Stimulated activated CD4-positive, alpha-beta T cell treated with anti-CD3 and anti-CD28 coated beads, Interleukin-12 subunit alpha, Interleukin-12 subunit beta, amount 100 ng/mL, for 24 hours (primary cell): ENCODE results near the gene PTPRD.

ENCODE experiments used
- DNase-seq, 2 experiments: peaks; one replicate each; pipeline ENCODE4 v3.0.0-alpha.2; 2020; ENCODE audit warnings: low read depth in 2 of 2

The PTPRD gene

GRCh38 chr9:10612641-10613398 lies at the start of gene PTPRD:
Gene PTPRD (minus strand): TSS chr9:10613002.
- DNase-seq, result no peak

GRCh38 chr9:10661994-10662393 lies 49.2 kb upstream of the PTPRD start:
- no peak for DNase-seq

GRCh38 chr9:10661376-10661775 lies 48.6 kb upstream of the PTPRD start:
- DNase-seq, result no peak

- DNase-seq, result no peak
Observed at GRCh38 chr9:10651012-10651411, 38.2 kb upstream of the PTPRD start.

- DNase-seq, result no peak
Observed at GRCh38 chr9:10649076-10649475, 36.3 kb upstream of the PTPRD start.

- DNase-seq, result no peak
Observed at GRCh38 chr9:10633785-10634184, 21.0 kb upstream of the PTPRD start.

- DNase-seq, result no peak
Observed at GRCh38 chr9:10614196-10614800, 1.5 kb upstream of the PTPRD start.

GRCh38 chr9:10613419-10613818 lies 617 bp upstream of the PTPRD start:
- DNase-seq, result no peak

GRCh38 chr9:10605388-10605787 lies 7.4 kb downstream of the PTPRD start:
- no peak for DNase-seq

GRCh38 chr9:10604927-10605326 lies 7.9 kb downstream of the PTPRD start:
- no peak for DNase-seq

- no peak for DNase-seq
Observed at GRCh38 chr9:10597801-10598200, 15.0 kb downstream of the PTPRD start.

GRCh38 chr9:10594482-10594881 lies 18.3 kb downstream of the PTPRD start:
- DNase-seq, result no peak

GRCh38 chr9:10586407-10586806 lies 26.4 kb downstream of the PTPRD start:
- DNase-seq, result no peak

- no peak for DNase-seq
Observed at GRCh38 chr9:10571699-10572098, 41.1 kb downstream of the PTPRD start.

- DNase-seq, result no peak
Observed at GRCh38 chr9:10566848-10567247, 46.0 kb downstream of the PTPRD start.

- DNase-seq, result no peak
Observed at GRCh38 chr9:10562581-10563343, 50.0 kb downstream of the PTPRD start.

- no peak for DNase-seq
Observed at GRCh38 chr9:10548348-10548747, 64.5 kb downstream of the PTPRD start.

- DNase-seq, result no peak
Observed at GRCh38 chr9:10538073-10538472, 74.7 kb downstream of the PTPRD start.

- no peak for DNase-seq
Observed at GRCh38 chr9:10534850-10535249, 78.0 kb downstream of the PTPRD start.

- no peak for DNase-seq
Observed at GRCh38 chr9:10525972-10526371, 86.8 kb downstream of the PTPRD start.

GRCh38 chr9:10523164-10523563 lies 89.6 kb downstream of the PTPRD start:
- no peak for DNase-seq

GRCh38 chr9:10512144-10512543 lies 100.7 kb downstream of the PTPRD start:
- no peak for DNase-seq

- no peak for DNase-seq
Observed at GRCh38 chr9:10488937-10489336, 123.9 kb downstream of the PTPRD start.
